ENCODE measurements around the gene ZNF175. TPM values are rescaled to one million over a fixed set of nuclear protein-coding genes. Genes with fewer than 3 reads are reported as not detected.

The ZNF175 gene
- total and polyA plus RNA-seq, 9 of the 15 experiments (the other 6 are each of a cell fraction or from before 2014, with no cell fraction given): 3.7 to 37.9 (median 14.0) TPM

GRCh38 chr19:51565583-51565982 is 5.5 kb upstream of the ZNF175 start (continued):
- TF ChIP-seq ZNF644 (tag; IDR thresholded peaks at IDR 0.05; ENCODE audit: low read depth) (no peak), TARDBP (IDR thresholded peaks at IDR 0.05) (no peak), ZNF639 (CRISPR knock-in tag; conservative IDR thresholded peaks at IDR 0.05 in 1 of 2, IDR thresholded peaks at IDR 0.05 in 1 of 2) (0 out of 4 replicates have a peak, but pooled peaks of 1 of the 2 experiments have one; percentile 55), TRIM25 (IDR thresholded peaks at IDR 0.05; ENCODE audit: borderline replicate concordance) (no peak), TBL1XR1 (IDR thresholded peaks at IDR 0.05; ENCODE audit: low read length in 2 of 2) (no peak), ZNF589 (CRISPR knock-in tag; IDR thresholded peaks at IDR 0.05; ENCODE audit: low read depth) (no peak), MTF1 (CRISPR knock-in tag; IDR thresholded peaks at IDR 0.05; ENCODE audit: borderline replicate concordance) (no peak), ZNF133 (CRISPR knock-in tag; IDR thresholded peaks at IDR 0.05) (no peak), EGR1 (conservative IDR thresholded peaks at IDR 0.05) (no peak), ZNF124 (CRISPR knock-in tag; IDR thresholded peaks at IDR 0.05) (no peak), PHF21A (IDR thresholded peaks at IDR 0.05; ENCODE audit: borderline replicate concordance, low read depth) (no peak), PHB2 (IDR thresholded peaks at IDR 0.05; ENCODE audit: low read depth) (no peak)
- TF ChIP-seq, protein P1, sequence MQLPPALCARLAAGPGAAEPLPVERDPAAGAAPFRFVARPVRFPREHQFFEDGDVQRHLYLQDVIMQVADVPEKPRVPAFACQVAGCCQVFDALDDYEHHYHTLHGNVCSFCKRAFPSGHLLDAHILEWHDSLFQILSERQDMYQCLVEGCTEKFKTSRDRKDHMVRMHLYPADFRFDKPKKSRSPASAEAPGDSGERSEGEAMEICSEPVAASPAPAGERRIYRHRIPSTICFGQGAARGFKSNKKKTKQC (CRISPR knock-in tag; IDR thresholded peaks at IDR 0.05): no peak
- TF ChIP-seq, protein P2, sequence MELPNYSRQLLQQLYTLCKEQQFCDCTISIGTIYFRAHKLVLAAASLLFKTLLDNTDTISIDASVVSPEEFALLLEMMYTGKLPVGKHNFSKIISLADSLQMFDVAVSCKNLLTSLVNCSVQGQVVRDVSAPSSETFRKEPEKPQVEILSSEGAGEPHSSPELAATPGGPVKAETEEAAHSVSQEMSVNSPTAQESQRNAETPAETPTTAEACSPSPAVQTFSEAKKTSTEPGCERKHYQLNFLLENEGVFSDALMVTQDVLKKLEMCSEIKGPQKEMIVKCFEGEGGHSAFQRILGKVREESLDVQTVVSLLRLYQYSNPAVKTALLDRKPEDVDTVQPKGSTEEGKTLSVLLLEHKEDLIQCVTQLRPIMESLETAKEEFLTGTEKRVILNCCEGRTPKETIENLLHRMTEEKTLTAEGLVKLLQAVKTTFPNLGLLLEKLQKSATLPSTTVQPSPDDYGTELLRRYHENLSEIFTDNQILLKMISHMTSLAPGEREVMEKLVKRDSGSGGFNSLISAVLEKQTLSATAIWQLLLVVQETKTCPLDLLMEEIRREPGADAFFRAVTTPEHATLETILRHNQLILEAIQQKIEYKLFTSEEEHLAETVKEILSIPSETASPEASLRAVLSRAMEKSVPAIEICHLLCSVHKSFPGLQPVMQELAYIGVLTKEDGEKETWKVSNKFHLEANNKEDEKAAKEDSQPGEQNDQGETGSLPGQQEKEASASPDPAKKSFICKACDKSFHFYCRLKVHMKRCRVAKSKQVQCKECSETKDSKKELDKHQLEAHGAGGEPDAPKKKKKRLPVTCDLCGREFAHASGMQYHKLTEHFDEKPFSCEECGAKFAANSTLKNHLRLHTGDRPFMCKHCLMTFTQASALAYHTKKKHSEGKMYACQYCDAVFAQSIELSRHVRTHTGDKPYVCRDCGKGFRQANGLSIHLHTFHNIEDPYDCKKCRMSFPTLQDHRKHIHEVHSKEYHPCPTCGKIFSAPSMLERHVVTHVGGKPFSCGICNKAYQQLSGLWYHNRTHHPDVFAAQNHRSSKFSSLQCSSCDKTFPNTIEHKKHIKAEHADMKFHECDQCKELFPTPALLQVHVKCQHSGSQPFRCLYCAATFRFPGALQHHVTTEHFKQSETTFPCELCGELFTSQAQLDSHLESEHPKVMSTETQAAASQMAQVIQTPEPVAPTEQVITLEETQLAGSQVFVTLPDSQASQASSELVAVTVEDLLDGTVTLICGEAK (IDR thresholded peaks at IDR 0.05): no peak
- TF ChIP-seq, protein P2 (CRISPR knock-in tag; IDR thresholded peaks at IDR 0.05): no peak

All from K562 (cell line).